ENCODE data around the gene TFEB. TPM values are rescaled to one million over a fixed set of nuclear protein-coding genes. Genes with fewer than 3 reads are reported as not detected.

Gene TFEB
- total RNA-seq, 1 donor from 2014 or later: 0.13 TPM

- H3K36me3 ChIP-seq: no peaks in the 10 kb centered on the region
- H3K4me2 ChIP-seq: no peak overlapping the region
- no peak overlapping the region for H3K27ac Mint-ChIP-seq
- H3F3A ChIP-seq (ENCODE audit: low read depth): no peaks in the 10 kb centered on the region
- no peaks in the 10 kb centered on the region for H4K20me1 ChIP-seq (ENCODE audit: low read depth)
- H3K4me3 ChIP-seq: no peak overlapping the region
- H3K79me2 ChIP-seq (ENCODE audit: low read depth): no peaks in the 10 kb centered on the region
- no peaks in the 10 kb centered on the region for H3K9me3 ChIP-seq (ENCODE audit: low read depth)
- H3K4me1 ChIP-seq: no peaks in the 10 kb centered on the region
- no peak overlapping the region for H3K4me3 Mint-ChIP-seq
- H3K9ac ChIP-seq: no peak overlapping the region
- peaks cover 6% of the 10 kb centered on the region for H3K27me3 Mint-ChIP-seq (ENCODE audit: insufficient read depth, low read depth)
- H3K27me3 ChIP-seq: no peaks in the 10 kb centered on the region
- no peak overlapping the region for H2AFZ ChIP-seq (replicated peaks)
- H3K4me1 Mint-ChIP-seq: peaks cover 5% of the 10 kb centered on the region
- no peaks in the 10 kb centered on the region for H3K36me3 Mint-ChIP-seq
- TF ChIP-seq CTCF (IDR thresholded peaks at IDR 0.05) (no peak), EZH2 (IDR thresholded peaks at IDR 0.05) (no peak), EZH2phosphoT487 (IDR thresholded peaks at IDR 0.05) (no peak)
- H3K9me3 Mint-ChIP-seq: no peaks in the 10 kb centered on the region
- no peak overlapping the region for H3K27ac ChIP-seq
- no peak for DNase-seq (ENCODE audit: low spot score)
Observed at GRCh38 chr6:41720262-41720620, 15.2 kb downstream of the TFEB start.

DNA sequence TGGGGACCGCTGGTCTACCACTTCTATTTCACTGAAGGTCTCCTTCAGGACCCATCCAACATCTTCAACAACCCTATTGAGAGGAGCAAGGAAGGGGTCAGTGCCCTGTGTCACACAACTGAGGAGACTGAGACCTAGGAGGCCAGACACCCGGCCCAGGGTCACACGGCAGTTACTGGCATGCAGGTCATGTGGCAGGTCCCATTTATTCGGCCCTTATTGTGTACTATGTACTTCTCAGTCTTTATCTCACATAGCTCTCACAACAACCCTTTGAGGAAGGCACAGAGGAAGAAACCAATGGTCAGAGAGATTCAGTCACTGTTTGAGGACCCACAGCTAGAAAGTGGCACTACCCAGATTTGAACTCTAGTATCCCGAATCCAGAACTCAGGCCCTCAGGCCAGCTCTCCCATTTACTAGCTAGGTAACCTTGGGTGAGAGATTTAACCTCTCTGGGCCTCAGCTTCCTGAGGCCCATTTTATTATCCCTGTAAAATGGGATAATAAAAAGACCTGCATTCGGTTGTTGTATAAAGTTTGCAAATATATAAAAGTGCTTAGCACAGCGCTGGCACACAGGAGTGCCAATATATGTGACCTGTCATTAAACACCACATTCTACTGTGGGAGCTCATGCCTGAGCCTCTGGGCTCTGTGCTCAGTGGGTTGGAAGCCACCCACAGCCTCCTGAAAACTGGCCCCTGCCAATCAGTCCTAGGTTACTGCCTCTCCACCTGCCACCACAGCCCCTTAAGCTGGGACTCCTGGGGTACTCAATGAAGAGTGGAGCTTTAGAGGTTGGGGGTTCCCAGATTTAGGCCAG is 15.8 kb downstream of the TFEB start:
- H3K27me3 Mint-ChIP-seq (ENCODE audit: insufficient read depth, low read depth): peaks cover 6% of the 10 kb centered on the region
- no peak for DNase-seq (ENCODE audit: low spot score)
- TF ChIP-seq EZH2phosphoT487 (IDR thresholded peaks at IDR 0.05) (no peak), CTCF (IDR thresholded peaks at IDR 0.05) (no peak), EZH2 (IDR thresholded peaks at IDR 0.05) (no peak)
- Histone ChIP-seq H3K27me3 (no peaks in the 10 kb centered on the region), H3F3A (ENCODE audit: low read depth) (no peaks in the 10 kb centered on the region), H4K20me1 (ENCODE audit: low read depth) (no peaks in the 10 kb centered on the region), H3K4me2 (no peak overlapping the region), H3K9me3 (ENCODE audit: low read depth) (no peaks in the 10 kb centered on the region), H3K9ac (no peak overlapping the region), H3K27ac (no peak overlapping the region), H3K4me1 (no peaks in the 10 kb centered on the region), H3K4me3 (no peak overlapping the region), H3K36me3 (no peaks in the 10 kb centered on the region), H2AFZ (replicated peaks) (no peak overlapping the region), H3K79me2 (ENCODE audit: low read depth) (no peaks in the 10 kb centered on the region)
- no peaks in the 10 kb centered on the region for H3K9me3 Mint-ChIP-seq
- H3K27ac Mint-ChIP-seq: no peak overlapping the region
- no peaks in the 10 kb centered on the region for H3K36me3 Mint-ChIP-seq
- no peak overlapping the region for H3K4me3 Mint-ChIP-seq
- H3K4me1 Mint-ChIP-seq: peaks cover 5% of the 10 kb centered on the region

- Mint-ChIP-seq H3K9me3 (no peaks in the 10 kb centered on the region), H3K27ac (no peak overlapping the region)
- H3K4me1 ChIP-seq: no peaks in the 10 kb centered on the region
Observed at GRCh38 chr6:41718828-41719227, 16.6 kb downstream of the TFEB start.

More at GRCh38 chr6:41718828-41719227, 16.6 kb downstream of the TFEB start:
- Histone ChIP-seq H3F3A (ENCODE audit: low read depth) (no peaks in the 10 kb centered on the region), H2AFZ (replicated peaks) (no peak overlapping the region), H4K20me1 (ENCODE audit: low read depth) (no peaks in the 10 kb centered on the region), H3K9me3 (ENCODE audit: low read depth) (no peaks in the 10 kb centered on the region), H3K27ac (no peak overlapping the region), H3K4me3 (no peak overlapping the region), H3K4me2 (no peak overlapping the region), H3K36me3 (no peaks in the 10 kb centered on the region), H3K79me2 (ENCODE audit: low read depth) (no peaks in the 10 kb centered on the region), H3K27me3 (no peaks in the 10 kb centered on the region), H3K9ac (no peak overlapping the region)
- Mint-ChIP-seq H3K27me3 (ENCODE audit: insufficient read depth, low read depth) (peaks cover 6% of the 10 kb centered on the region), H3K4me1 (peaks cover 5% of the 10 kb centered on the region), H3K36me3 (no peaks in the 10 kb centered on the region), H3K4me3 (no peak overlapping the region)
- TF ChIP-seq EZH2phosphoT487 (IDR thresholded peaks at IDR 0.05): no peak
- TF ChIP-seq CTCF (IDR thresholded peaks at IDR 0.05): no peak
- no peak for TF ChIP-seq EZH2 (IDR thresholded peaks at IDR 0.05)
- DNase-seq (ENCODE audit: low spot score): no peak
